Esophagus (tissue), 2 donors: ENCODE data around the gene TTYH3. TPM values are rescaled to one million over a fixed set of nuclear protein-coding genes. Genes with fewer than 3 reads are reported as not detected.

Source experiments
- H3K27ac ChIP-seq, 2 donors: one replicate each; pipeline ENCODE4 v1.5.1; 2013; ENCODE audit warnings: low read depth in 2 of 2, mild to moderate bottlenecking in 2 of 2, inconsistent platforms in 1 of 2, low read length in 1 of 2, moderate library complexity in 1 of 2
- H3K27me3 ChIP-seq, 2 donors: one replicate each; pipeline ENCODE4 v1.6.1; 2013; ENCODE audit warnings: low read length in 2 of 2, control low read depth in 1 of 2, mild to moderate bottlenecking in 1 of 2; ENCODE audit not compliant: insufficient read depth in 2 of 2, control insufficient read depth in 1 of 2
- H3K36me3 ChIP-seq, 2 donors: one replicate each; pipeline ENCODE4 v1.6.1; 2013; ENCODE audit warnings: low read length in 1 of 2; ENCODE audit not compliant: control insufficient read depth in 2 of 2, insufficient read depth in 2 of 2
- H3K4me1 ChIP-seq, 2 donors: one replicate each; pipeline ENCODE4 v1.6.1; 2013; ENCODE audit warnings: low read length in 1 of 2; ENCODE audit not compliant: control insufficient read depth in 2 of 2, insufficient read depth in 2 of 2
- H3K4me3 ChIP-seq, 2 donors: one replicate each; pipeline ENCODE4 v1.5.1; 2013; ENCODE audit warnings: low read length in 2 of 2, mild to moderate bottlenecking in 2 of 2, low read depth in 1 of 2, moderate library complexity in 1 of 2
- H3K9me3 ChIP-seq, 2 donors: one replicate each; pipeline ENCODE4 v1.6.1; 2013; ENCODE audit warnings: mild to moderate bottlenecking in 2 of 2, low read depth in 1 of 2, low read length in 1 of 2, moderate library complexity in 1 of 2; ENCODE audit not compliant: control insufficient read depth in 2 of 2, insufficient read depth in 1 of 2
- WGBS, 2 donors: extraction: QIAGEN DNeasy Blood & Tissue Kit; methylation state at CpG; one replicate each; pipeline ENCODE4 v1.1.7; 2013; 5-methylcytosine and 5-hydroxymethylcytosine counted together
- polyA plus RNA-seq, 2 donors: library from polyadenylated mRNA; stranded (reverse); fragments of 200-250 nt; gene quantifications; one replicate each; pipeline ENCODE4 v1.2.3, GENCODE V29; 2013
- donor health status: healthy with polysubstance abuse.
- donor health status: Bipolar disorder and iron deficiency.

Gene TTYH3
- polyA plus RNA-seq, 2 donors = 3.5 to 3.8 TPM

GRCh38 chr7:2647594-2648172 is 15.9 kb downstream of the TTYH3 start:
- H3K36me3 ChIP-seq = peaks cover 0 to 9% of the 10 kb centered on the region in 2 donors
- no peaks in the 10 kb centered on the region for H3K27me3 ChIP-seq
- 90 to 91% methylated on average over 15 of the region's 15 CpGs for WGBS, 2 donors
- H3K4me1 ChIP-seq = peaks cover 3 to 12% of the 10 kb centered on the region in 2 donors
- no peak overlapping the region for H3K4me3 ChIP-seq
- peaks cover 0 to 2% of the 10 kb centered on the region in 2 donors for H3K9me3 ChIP-seq
- H3K27ac ChIP-seq = no peak overlapping the region

DNA sequence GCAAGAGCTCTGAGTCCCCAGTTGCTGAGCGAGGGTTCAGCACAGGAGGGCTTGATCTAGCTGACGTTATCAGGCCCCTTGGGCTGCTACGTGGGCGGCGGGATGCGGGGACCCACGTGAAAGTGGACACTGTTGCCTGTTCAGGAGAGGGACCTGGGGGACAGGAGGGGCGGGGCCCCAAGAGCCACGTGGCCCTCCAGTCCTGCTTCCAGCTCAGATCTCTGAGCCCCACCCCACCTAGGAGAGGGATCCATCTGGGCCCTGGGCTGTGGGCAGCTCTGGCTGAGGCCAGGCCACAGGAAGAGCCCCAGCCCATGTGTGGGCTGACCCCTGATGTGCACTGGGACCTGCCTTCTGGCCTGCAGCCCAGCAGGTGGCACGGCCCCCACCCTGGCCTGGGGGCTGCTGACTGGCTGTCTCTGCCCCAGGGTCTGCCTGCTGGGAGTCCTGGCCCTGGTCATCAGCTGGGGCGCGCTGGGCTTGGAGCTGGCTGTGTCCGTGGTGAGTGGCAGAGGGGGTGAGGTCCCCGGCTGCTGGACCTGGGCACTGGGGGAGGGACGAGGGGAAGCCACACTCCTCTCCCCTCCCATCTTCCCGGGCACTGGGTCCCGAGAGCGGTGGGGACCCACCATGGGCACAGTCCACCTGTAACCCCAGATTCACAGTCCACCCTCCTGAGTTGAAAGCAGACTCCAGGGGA is 17.5 kb downstream of the TTYH3 start:
- no peaks in the 10 kb centered on the region for H3K9me3 ChIP-seq
- H3K27ac ChIP-seq = no peak overlapping the region
- H3K4me3 ChIP-seq = no peak overlapping the region
- peaks cover 0 to 3% of the 10 kb centered on the region in 2 donors for H3K4me1 ChIP-seq
- H3K27me3 ChIP-seq = no peaks in the 10 kb centered on the region
- peaks cover 0 to 9% of the 10 kb centered on the region in 2 donors for H3K36me3 ChIP-seq
- WGBS, 2 donors = 86 to 90% methylated on average over 16 to 18 of the region's 18 CpGs

- Histone ChIP-seq H3K36me3 (peaks cover 0 to 9% of the 10 kb centered on the region in 2 donors), H3K27me3 (no peaks in the 10 kb centered on the region)
- WGBS, 2 donors = 89 to 95% methylated on average over 11 of the region's 11 CpGs
Observed at GRCh38 chr7:2649991-2650390, 18.2 kb downstream of the TTYH3 start.

DNA sequence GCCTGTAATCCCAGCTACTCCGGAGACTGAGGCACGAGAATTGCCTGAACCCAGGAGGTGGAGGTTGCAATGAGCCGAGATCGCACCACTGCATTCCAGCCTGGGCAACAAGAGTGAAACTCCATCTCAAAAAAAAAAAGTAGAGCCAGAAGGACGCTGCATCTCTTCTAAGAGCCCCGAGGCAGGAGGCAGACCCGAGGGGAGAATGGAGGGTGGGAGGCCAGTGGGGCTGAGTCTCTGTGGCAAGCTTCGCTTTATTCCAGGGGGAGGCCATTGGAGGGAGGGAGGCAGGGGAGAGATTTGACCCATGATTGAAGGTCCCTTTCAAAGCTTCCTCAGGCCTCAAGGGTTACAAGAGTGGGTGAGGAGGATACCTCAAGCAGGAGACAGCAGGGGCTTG is 18.7 kb downstream of the TTYH3 start:
- peaks cover 0 to 9% of the 10 kb centered on the region in 2 donors for H3K36me3 ChIP-seq
- no peak overlapping the region for H3K4me3 ChIP-seq
- H3K9me3 ChIP-seq = no peaks in the 10 kb centered on the region
- no peaks in the 10 kb centered on the region for H3K27me3 ChIP-seq
- WGBS, 2 donors = 69 to 89% methylated on average over 8 of the region's 8 CpGs
- H3K4me1 ChIP-seq = no peaks in the 10 kb centered on the region
- H3K27ac ChIP-seq = no peak overlapping the region

More at GRCh38 chr7:2649991-2650390, 18.2 kb downstream of the TTYH3 start:
- no peak overlapping the region for H3K4me3 ChIP-seq
- no peaks in the 10 kb centered on the region for H3K4me1 ChIP-seq
- no peaks in the 10 kb centered on the region for H3K9me3 ChIP-seq
- no peak overlapping the region for H3K27ac ChIP-seq

DNA sequence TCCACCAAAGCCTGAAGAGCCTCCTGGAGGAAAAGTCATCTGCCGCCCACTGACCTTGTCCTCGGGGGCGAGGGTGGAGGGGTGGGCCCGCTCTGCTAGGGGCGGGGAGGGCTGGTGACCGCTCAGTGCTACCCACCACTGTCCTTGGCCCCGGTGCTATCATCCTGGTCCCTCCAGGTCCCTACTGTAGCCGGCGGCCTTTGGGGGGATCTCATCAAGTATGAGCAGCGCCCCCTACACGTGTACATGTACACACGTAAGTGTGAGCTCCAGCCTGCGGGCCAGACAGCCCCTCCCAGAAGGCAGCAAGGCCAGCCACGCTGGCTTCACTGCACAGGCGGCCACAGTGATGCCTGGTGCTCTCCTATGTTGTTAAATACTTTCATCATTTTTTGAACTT is 19.6 kb downstream of the TTYH3 start:
- Histone ChIP-seq H3K27ac (no peak overlapping the region), H3K4me3 (no peak overlapping the region), H3K36me3 (peaks cover 0 to 9% of the 10 kb centered on the region in 2 donors), H3K4me1 (no peaks in the 10 kb centered on the region), H3K9me3 (no peaks in the 10 kb centered on the region), H3K27me3 (no peaks in the 10 kb centered on the region)
- 71 to 85% methylated on average over 15 of the region's 15 CpGs for WGBS, 2 donors

DNA sequence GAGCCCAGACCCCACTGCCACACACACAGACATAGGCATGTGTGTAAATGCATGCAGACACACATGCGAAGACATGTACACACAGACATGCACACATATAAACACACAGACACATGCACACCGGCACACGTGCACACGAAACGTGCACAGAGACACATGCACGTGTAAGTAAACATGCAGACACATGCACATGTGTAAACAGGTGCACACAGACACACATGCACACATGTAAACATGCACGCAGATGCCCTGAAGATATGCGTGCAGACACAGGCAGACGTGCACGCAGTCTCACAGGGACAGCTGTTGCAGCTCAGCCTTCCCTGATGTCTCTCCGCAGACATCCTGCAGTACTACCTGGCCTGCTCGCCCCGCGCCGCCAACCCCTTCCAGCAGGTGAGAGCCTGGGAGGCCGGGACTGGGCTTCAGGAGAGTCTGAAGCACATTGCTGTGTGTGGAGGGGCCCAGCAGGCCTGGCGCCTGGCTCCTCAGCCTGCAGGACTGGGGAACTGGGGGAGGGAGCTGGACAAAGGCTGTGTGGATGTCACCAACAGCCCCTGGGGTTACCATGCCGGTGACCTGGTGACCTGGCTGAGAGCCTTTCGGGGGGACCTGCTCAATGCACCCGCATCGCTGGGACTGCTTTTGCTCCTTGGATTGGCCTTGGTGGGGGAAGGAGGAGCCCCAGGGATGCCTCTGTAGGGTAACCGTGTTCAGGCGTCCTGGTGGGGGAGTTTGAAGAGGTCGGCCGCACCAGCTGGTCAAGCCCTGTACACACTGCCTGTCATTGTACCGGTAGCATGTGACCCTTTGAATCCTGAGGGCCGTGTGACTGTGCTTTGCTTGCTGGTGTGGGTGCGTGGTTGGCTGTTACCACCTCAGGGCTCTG is 20.3 kb downstream of the TTYH3 start:
- peaks cover 0 to 9% of the 10 kb centered on the region in 2 donors for H3K36me3 ChIP-seq
- no peaks in the 10 kb centered on the region for H3K27me3 ChIP-seq
- H3K4me3 ChIP-seq = no peak overlapping the region
- H3K4me1 ChIP-seq = no peaks in the 10 kb centered on the region
- whole genome bisulfite sequencing, 2 donors = 92 to 93% methylated on average over 28 of the region's 28 CpGs
- no peak overlapping the region for H3K27ac ChIP-seq
- no peaks in the 10 kb centered on the region for H3K9me3 ChIP-seq

- Histone ChIP-seq H3K27ac (no peak overlapping the region), H3K36me3 (peaks cover 0 to 3% of the 10 kb centered on the region in 2 donors), H3K4me3 (no peak overlapping the region), H3K9me3 (no peaks in the 10 kb centered on the region), H3K4me1 (no peaks in the 10 kb centered on the region), H3K27me3 (no peaks in the 10 kb centered on the region)
- WGBS, 2 donors = 92 to 94% methylated on average over 12 of the region's 12 CpGs
Observed at GRCh38 chr7:2652736-2653060, 20.9 kb downstream of the TTYH3 start.

DNA sequence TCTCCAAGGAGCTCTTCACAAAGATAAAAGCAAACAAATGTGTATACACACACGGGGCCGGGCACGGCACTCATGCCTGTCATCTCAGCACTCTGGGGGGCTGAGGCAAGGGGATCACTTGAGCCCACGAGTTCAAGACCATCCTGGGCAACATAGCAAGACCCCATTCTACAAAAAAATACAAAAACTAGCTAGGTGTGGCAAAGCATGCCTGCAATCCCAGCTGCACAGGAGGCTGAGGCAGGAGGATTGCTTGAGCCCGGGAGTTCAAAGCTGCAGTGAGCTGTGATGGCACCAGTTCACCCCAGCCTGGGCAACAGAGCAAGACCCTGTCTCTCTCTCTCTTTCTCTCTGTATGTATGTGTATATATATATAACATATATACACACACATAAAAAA is 22.3 kb downstream of the TTYH3 start:
- no peak overlapping the region for H3K27ac ChIP-seq
- no peaks in the 10 kb centered on the region for H3K27me3 ChIP-seq
- no peaks in the 10 kb centered on the region for H3K4me1 ChIP-seq
- no peak overlapping the region for H3K4me3 ChIP-seq
- H3K36me3 ChIP-seq = peaks cover 0 to 8% of the 10 kb centered on the region in 2 donors
- H3K9me3 ChIP-seq = no peaks in the 10 kb centered on the region
- WGBS, 2 donors = 71 to 84% methylated on average over 5 of the region's 5 CpGs

DNA sequence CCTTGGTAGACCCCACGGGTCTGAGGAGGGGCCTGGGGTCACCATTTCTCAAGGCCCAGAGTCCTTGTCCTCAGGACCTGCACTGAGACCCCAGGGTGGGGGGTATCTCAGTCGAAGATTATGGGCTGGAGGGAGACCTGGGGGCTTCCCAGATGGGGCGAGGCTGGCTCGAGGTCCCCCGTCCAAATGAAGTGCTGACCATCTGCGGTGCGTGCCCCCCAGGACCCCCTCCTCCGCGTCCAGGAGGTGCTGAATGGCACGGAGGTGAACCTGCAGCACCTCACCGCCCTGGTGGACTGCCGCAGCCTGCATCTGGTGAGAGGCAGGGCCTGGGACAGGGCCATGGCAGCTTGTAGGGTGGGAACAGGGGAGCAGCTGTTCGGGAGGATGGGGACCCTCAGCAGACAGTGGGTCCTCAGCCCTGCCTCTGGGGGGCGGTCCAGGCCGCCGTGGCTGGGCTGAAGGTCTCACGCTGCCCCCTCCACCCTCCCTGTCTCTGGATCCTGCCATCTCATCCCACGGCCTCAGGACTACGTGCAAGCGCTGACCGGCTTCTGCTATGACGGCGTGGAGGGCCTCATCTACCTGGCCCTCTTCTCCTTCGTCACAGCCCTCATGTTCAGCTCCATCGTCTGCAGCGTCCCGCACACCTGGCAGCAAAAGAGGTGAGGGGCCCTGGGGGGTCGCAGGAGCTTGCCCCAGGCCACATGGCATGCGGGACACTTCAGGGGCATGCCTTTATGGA is 24.3 kb downstream of the TTYH3 start:
- peaks cover 0 to 8% of the 10 kb centered on the region in 2 donors for H3K36me3 ChIP-seq
- no peak overlapping the region for H3K4me3 ChIP-seq
- no peak overlapping the region for H3K27ac ChIP-seq
- H3K27me3 ChIP-seq = no peaks in the 10 kb centered on the region
- H3K4me1 ChIP-seq = peaks cover 2 to 3% of the 10 kb centered on the region in 2 donors
- no peaks in the 10 kb centered on the region for H3K9me3 ChIP-seq
- WGBS, 2 donors = 92 to 96% methylated on average over 29 of the region's 29 CpGs
